Gastrocnemius medialis (tissue), 4 donors: ENCODE data around the gene LEMD1. TPM values are rescaled to one million over a fixed set of nuclear protein-coding genes. Genes with fewer than 3 reads are reported as not detected.

Source experiments
- ATAC-seq, 2 donors: fragments of 150-250 bp; one replicate each; pipeline ENCODE4 v1.9.1; 2016
- DNase-seq, 2 donors: peaks; one replicate each; pipeline ENCODE4 v3.0.0-alpha.2; 2019
- H3K27ac ChIP-seq, 4 donors: fragments of 200-600 bp; sonication (generic); 1 replicate in 1 of 4; 2 replicates in 3 of 4; pipeline ENCODE4 v1.5.1; 2016 to 2018; ENCODE audit warnings: mild to moderate bottlenecking in 2 of 4, moderate library complexity in 1 of 4
- H3K27me3 ChIP-seq, 3 donors: fragments of 200-600 bp; sonication (generic) in 2 of 3; 1 replicate in 1 of 3; 2 replicates in 2 of 3; pipeline versions ENCODE4 v1.5.1 to v1.6.0; 2016 to 2019; ENCODE audit warnings: mild to moderate bottlenecking in 1 of 3, moderate library complexity in 1 of 3
- H3K36me3 ChIP-seq, 2 donors: fragments of 200-600 bp; sonication (generic) in 1 of 2; one replicate each; pipeline ENCODE4 v1.5.1; 2017 to 2018
- H3K4me1 ChIP-seq, 2 donors: fragments of 200-600 bp; sonication (generic) in 1 of 2; one replicate each; pipeline ENCODE4 v1.5.1; 2016 to 2017; ENCODE audit warnings: mild to moderate bottlenecking in 2 of 2
- H3K4me3 ChIP-seq, 4 donors: fragments of 200-600 bp; sonication (generic) in 3 of 4; 1 replicate in 1 of 4; 2 replicates in 3 of 4; pipeline ENCODE4 v1.5.1; 2016 to 2019; ENCODE audit warnings: mild to moderate bottlenecking in 2 of 4
- H3K9me3 ChIP-seq, 3 donors: fragments of 200-600 bp; sonication (generic) in 2 of 3; 1 replicate in 1 of 3; 2 replicates in 2 of 3; pipeline ENCODE4 v1.5.1; 2016 to 2019
- POLR2A ChIP-seq, 2 donors: fragments of 450-650 bp; IDR thresholded peaks; one replicate each; pipeline ENCODE4 v1.6.1; 2017; ENCODE audit warnings: antibody characterized with exemption in 2 of 2, mild to moderate bottlenecking in 2 of 2, moderate library complexity in 2 of 2
- in situ Hi-C, 4 donors: fragments of 200-750 bp; cut with MboI; loops; one replicate each; pipeline versions ENCODE4 v1.15.0 to v1.8.0; 2017; ENCODE audit warnings: low sequenced_read_pairs in 4 of 4
- intact Hi-C: fragments of 100-400 bp; cut with DNase I; formaldehyde crosslinking; loops from one replicate; pipeline ENCODE4 v1.15.1; 2023; ENCODE audit warnings: low total_unique reads
- total RNA-seq, 4 donors: library from RNA; depleted of rRNA; stranded (reverse); fragments of >200 nt; gene quantifications; one replicate each; pipeline versions ENCODE4 v1.1.0 to v1.2.3, GENCODE V29; 2016
- TF ChIP-seq, protein P1 (sequence below), 5 experiments: fragments of 450-650 bp in 3 of 5; fragments of 200-600 bp in 2 of 5; sonication (generic) in 2 of 5; IDR thresholded peaks in 4 of 5; conservative IDR thresholded peaks in 1 of 5; 1 replicate in 4 of 5; 2 replicates in 1 of 5; pipeline ENCODE4 v1.5.1; 2016 to 2019; ENCODE audit warnings: antibody characterized with exemption in 5 of 5, mild to moderate bottlenecking in 3 of 5, moderate library complexity in 3 of 5

Gene LEMD1
- total RNA-seq, 4 donors from 2014 or later: not detected

DNA sequence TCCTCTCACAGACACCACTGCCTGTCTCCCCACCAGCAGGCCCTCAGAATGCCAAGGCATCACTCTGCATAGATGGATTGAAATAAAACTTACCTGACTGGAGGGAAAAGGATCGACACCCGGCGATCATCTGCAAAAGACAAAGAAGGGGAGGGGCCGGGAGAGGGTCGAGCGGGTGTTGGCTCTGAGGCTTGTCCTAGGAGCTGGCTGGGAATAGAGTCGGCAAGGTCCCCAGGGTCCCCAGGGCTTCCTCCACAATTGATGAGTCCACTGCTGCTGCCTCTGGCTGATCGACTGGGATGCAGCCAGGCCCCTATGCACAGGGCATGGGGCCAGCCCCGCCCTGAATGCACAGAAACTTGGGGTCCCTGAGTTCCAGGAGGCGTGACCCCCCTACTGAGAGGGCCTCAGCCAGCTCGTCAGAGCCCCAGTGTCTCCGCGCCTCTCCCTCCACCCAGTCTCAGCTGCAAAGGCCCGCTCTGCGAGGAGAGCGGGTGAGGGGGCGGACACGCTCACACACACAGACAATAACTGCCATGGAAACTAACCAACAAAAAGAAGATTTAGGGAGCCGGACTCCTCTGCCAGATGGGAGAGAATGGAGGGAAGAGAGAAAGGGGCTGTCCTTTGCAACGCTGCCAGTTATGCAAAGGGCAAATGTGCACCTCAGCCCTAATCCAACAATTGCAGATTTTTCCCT is 65.3 kb downstream of the LEMD1 start, which contains the start of gene KLHDC8A:
KLHDC8A (minus strand) TSS at position 483 of the 700 bp plus-strand sequence. CDS start 13,318 bp downstream, outside the sequence.
- TF ChIP-seq, protein P1, sequence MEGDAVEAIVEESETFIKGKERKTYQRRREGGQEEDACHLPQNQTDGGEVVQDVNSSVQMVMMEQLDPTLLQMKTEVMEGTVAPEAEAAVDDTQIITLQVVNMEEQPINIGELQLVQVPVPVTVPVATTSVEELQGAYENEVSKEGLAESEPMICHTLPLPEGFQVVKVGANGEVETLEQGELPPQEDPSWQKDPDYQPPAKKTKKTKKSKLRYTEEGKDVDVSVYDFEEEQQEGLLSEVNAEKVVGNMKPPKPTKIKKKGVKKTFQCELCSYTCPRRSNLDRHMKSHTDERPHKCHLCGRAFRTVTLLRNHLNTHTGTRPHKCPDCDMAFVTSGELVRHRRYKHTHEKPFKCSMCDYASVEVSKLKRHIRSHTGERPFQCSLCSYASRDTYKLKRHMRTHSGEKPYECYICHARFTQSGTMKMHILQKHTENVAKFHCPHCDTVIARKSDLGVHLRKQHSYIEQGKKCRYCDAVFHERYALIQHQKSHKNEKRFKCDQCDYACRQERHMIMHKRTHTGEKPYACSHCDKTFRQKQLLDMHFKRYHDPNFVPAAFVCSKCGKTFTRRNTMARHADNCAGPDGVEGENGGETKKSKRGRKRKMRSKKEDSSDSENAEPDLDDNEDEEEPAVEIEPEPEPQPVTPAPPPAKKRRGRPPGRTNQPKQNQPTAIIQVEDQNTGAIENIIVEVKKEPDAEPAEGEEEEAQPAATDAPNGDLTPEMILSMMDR (IDR thresholded peaks at IDR 0.05 in 4 of 5, conservative IDR thresholded peaks at IDR 0.05 in 1 of 5): no peak
- no peak for TF ChIP-seq POLR2A (IDR thresholded peaks at IDR 0.05)
- in situ Hi-C loops: loop anchor here in 2 of 4 donors (10.0 kb wide), 2 partner anchors 128 to 168 kb away; no protein-coding TSS in a partner anchor
- H3K27me3 ChIP-seq: peaks cover 2 to 12% (median 9%) of the 10 kb centered on the region in 3 donors
- H3K9me3 ChIP-seq: no peaks in the 10 kb centered on the region
- DNase-seq: no peak
- H3K4me3 ChIP-seq: no peak within 1 kb of the TSS
- ATAC-seq: no peak
- no peaks in the 10 kb centered on the region for H3K36me3 ChIP-seq
- intact Hi-C loops: loop anchor here (10.0 kb wide), 1 partner anchor 128 kb away; no protein-coding TSS in a partner anchor
- H3K27ac ChIP-seq: no peak within 1 kb of the TSS
- H3K4me1 ChIP-seq: no peaks in the 10 kb centered on the region

DNA sequence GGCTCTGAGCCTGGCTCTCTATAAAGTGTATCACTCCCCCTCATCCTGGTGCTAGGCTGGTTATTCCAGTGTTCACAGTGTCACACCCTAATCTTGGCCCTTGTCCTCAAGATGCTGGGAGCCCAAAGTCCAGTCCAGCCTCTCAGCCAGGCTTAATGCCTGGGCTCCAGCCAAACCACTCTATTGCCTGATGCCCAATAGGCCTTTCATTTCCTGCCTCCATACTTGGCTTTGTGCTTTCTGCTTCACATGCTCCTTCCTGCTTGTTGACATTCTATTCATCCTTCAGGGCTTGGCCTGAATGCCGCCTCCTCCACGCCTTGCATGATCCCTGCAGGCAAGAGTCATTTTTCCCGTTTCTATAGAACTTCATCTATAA is 66.8 kb downstream of the LEMD1 start:
- no peak for DNase-seq
- H3K9me3 ChIP-seq: no peaks in the 10 kb centered on the region
- TF ChIP-seq, protein P1 (IDR thresholded peaks at IDR 0.05 in 4 of 5, conservative IDR thresholded peaks at IDR 0.05 in 1 of 5): no peak
- no peak for TF ChIP-seq POLR2A (IDR thresholded peaks at IDR 0.05)
- intact Hi-C loops: loop anchor here (10.0 kb wide), 1 partner anchor 130 kb away; no protein-coding TSS in a partner anchor
- no peak overlapping the region for H3K4me3 ChIP-seq
- no peaks in the 10 kb centered on the region for H3K36me3 ChIP-seq
- in situ Hi-C loops: loop anchor here in 2 of 4 donors (10.0 kb wide), 2 partner anchors 130 to 170 kb away; no protein-coding TSS in a partner anchor
- no peaks in the 10 kb centered on the region for H3K4me1 ChIP-seq
- no peak overlapping the region for H3K27ac ChIP-seq
- no peak for ATAC-seq
- peaks cover 2 to 12% (median 7%) of the 10 kb centered on the region in 3 donors for H3K27me3 ChIP-seq

DNA sequence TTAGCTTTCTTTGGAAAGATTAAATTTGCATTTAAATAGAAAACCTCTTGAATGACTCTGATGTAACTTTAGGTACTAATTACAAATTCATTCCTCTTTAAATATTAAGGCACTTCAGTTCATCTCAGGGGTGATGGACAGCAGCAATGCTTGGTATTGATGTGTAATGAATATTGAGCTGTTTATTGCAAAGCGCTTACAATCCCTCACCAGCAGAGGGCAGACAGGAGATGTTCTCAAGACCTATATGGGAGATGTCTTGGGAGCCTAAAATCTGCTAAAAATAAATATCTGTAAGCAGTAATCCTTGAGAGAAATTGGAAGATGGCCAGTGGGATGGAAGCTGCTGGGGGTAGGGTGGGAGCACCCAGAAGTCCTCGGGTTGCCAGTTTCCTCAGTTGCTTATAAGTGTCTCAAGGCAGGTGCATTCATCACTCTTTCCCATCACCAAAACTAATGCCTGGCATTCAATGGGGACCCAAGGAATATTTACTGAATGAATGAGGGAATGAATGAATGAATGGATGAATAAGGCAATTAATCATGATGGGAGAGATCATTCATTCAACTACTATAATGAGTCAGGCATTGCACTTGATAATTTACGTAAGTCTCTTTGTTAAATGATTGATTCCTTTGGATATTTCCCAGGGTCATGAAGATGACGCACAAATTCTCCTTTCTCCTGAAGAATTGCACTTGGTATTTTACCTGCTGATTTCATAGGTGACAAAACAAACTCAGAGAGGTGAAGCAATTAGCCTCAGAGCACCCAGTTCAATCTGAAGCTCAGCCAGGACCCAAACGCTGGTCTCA is 67.4 kb downstream of the LEMD1 start:
- H3K4me3 ChIP-seq: no peak overlapping the region
- DNase-seq: no peak
- no peaks in the 10 kb centered on the region for H3K9me3 ChIP-seq
- no peaks in the 10 kb centered on the region for H3K4me1 ChIP-seq
- H3K36me3 ChIP-seq: no peaks in the 10 kb centered on the region
- H3K27me3 ChIP-seq: peaks cover 2 to 12% (median 7%) of the 10 kb centered on the region in 3 donors
- TF ChIP-seq, protein P1 (IDR thresholded peaks at IDR 0.05 in 4 of 5, conservative IDR thresholded peaks at IDR 0.05 in 1 of 5): peak; percentile 51 to 76 (median 68)
- TF ChIP-seq POLR2A (IDR thresholded peaks at IDR 0.05): no peak
- intact Hi-C loops: loop anchor here (5.0 to 10.0 kb wide), 2 partner anchors 130 to 168 kb away; no protein-coding TSS in a partner anchor
- H3K27ac ChIP-seq: no peak overlapping the region
- ATAC-seq: peak in 1 of 2 donors; percentile 58
- in situ Hi-C loops: loop anchor here in 2 of 4 donors (10.0 kb wide), 2 partner anchors 130 to 170 kb away; no protein-coding TSS in a partner anchor

DNA sequence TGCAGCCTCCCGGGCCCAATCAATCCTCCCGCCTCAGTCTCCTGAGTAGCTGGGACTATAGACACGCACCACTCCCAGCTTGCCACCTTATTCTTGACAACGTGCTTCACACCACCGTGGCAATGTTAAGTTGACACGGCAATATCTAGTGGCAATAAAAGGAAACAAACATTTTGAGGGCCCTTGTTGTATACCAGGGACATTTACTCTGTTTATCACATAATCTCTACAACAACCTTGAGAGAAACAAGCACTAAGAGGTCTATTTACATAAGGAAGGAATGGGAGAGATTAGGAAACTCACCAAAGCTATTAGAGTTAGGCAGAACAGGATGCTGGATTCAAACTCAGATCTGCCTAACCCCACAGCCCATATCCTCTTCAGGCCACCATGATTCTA is 68.2 kb downstream of the LEMD1 start:
- no peak overlapping the region for H3K27ac ChIP-seq
- H3K36me3 ChIP-seq: no peaks in the 10 kb centered on the region
- H3K4me1 ChIP-seq: no peaks in the 10 kb centered on the region
- H3K4me3 ChIP-seq: no peak overlapping the region
- no peak for DNase-seq
- H3K9me3 ChIP-seq: no peaks in the 10 kb centered on the region
- in situ Hi-C loops: loop anchor here in 2 of 4 donors (10.0 kb wide), 2 partner anchors 131 to 171 kb away; no protein-coding TSS in a partner anchor
- TF ChIP-seq, protein P1 (IDR thresholded peaks at IDR 0.05 in 4 of 5, conservative IDR thresholded peaks at IDR 0.05 in 1 of 5): no peak
- no peak for TF ChIP-seq POLR2A (IDR thresholded peaks at IDR 0.05)
- no peak for ATAC-seq
- peaks cover 2 to 12% (median 7%) of the 10 kb centered on the region in 3 donors for H3K27me3 ChIP-seq
- intact Hi-C loops: loop anchor here (5.0 to 10.0 kb wide), 2 partner anchors 131 to 169 kb away; no protein-coding TSS in a partner anchor
